ENCODE measurements around the gene ADGRA1. TPM values are rescaled to one million over a fixed set of nuclear protein-coding genes. Genes with fewer than 3 reads are reported as not detected.

Gene ADGRA1
- total and polyA plus RNA-seq, 2 of the 13 experiments (the other 11 are each of a cell fraction or from before 2014, with no cell fraction given), result not detected

GRCh38 chr10:133062635-133063034 lies 25.1 kb upstream of the ADGRA1 start:
- no peak overlapping the region for H3K9ac ChIP-seq (ENCODE audit: insufficient read depth, low read depth, low read length)
- no TSS peak for BruUV-seq (replicated peaks)
- H3K4me2 ChIP-seq (ENCODE audit: low read depth, low read length), result no peak overlapping the region
- intact Hi-C loops (cut with micrococcal nuclease; ENCODE audit: unreplicated experiment) (no loop called here), in situ Hi-C loops (cut with HindIII; ENCODE audit: extremely low pct_ligation_motif_present, low pct_unique_long_range_greater_than_20kb) (no loop called here)
- ChIA-PET CTCF (ENCODE audit: low intra/inter-chr PET ratio, low total read pairs) (no interaction called here), POLR2A (no interaction called here)
- no peaks in the 10 kb centered on the region for H3K36me3 ChIP-seq (replicated peaks in 1 of 2; ENCODE audit: control insufficient read depth in 1 of 2, insufficient read depth in 2 of 2, low read length in 2 of 2)
- H3K79me2 ChIP-seq (ENCODE audit: insufficient read depth, low read length), result no peaks in the 10 kb centered on the region
- DNase-seq (ENCODE audit: low spot score), result no peak
- H3K9me3 ChIP-seq (ENCODE audit: low read length), result no peaks in the 10 kb centered on the region
- no peak for FAIRE-seq
- TF ChIP-seq ZNF224 (CRISPR knock-in tag; IDR thresholded peaks at IDR 0.05), result no peak
- no peak for TF ChIP-seq STAG1 (CRISPR knock-in tag; IDR thresholded peaks at IDR 0.05)
- TF ChIP-seq MLXIP (CRISPR knock-in tag; IDR thresholded peaks at IDR 0.05; ENCODE audit: borderline replicate concordance), result no peak
- TF ChIP-seq GPN1 (CRISPR knock-in tag; IDR thresholded peaks at IDR 0.05; ENCODE audit: borderline replicate concordance), result no peak
- no peak for TF ChIP-seq NFKBIZ (CRISPR knock-in tag; IDR thresholded peaks at IDR 0.05)
- no peak for TF ChIP-seq ZNF446 (CRISPR knock-in tag; IDR thresholded peaks at IDR 0.05)
- TF ChIP-seq ZNF605 (CRISPR knock-in tag; IDR thresholded peaks at IDR 0.05), result no peak
- no peak for TF ChIP-seq RCOR2 (CRISPR knock-in tag; IDR thresholded peaks at IDR 0.05)
- no peak for TF ChIP-seq CAMTA2 (CRISPR knock-in tag; IDR thresholded peaks at IDR 0.05; ENCODE audit: borderline replicate concordance)
- no peak for ATAC-seq
- H2AFZ ChIP-seq (ENCODE audit: low read length), result no peak overlapping the region
- no peaks in the 10 kb centered on the region for H4K20me1 ChIP-seq (ENCODE audit: insufficient read depth, low read length)
- H3K4me1 ChIP-seq (ENCODE audit: insufficient read depth, low read length), result no peaks in the 10 kb centered on the region
- H3K27ac ChIP-seq (ENCODE audit: extremely low read length, insufficient read depth, low read length), result no peak overlapping the region
- H3K4me3 ChIP-seq (replicated peaks in 1 of 3; ENCODE audit: insufficient read depth in 1 of 3, low read depth in 2 of 3, low read length in 3 of 3), result no peak overlapping the region
- WGBS (ENCODE audit: low lambda C conversion rate), result 30% methylated on average over 23 of the region's 23 CpGs
- peaks cover 14 to 42% of the 10 kb centered on the region in 2 experiments for H3K27me3 ChIP-seq (ENCODE audit: control insufficient read depth in 1 of 2, insufficient read depth in 2 of 2, low read length in 2 of 2)

Measured in HepG2 (cell line).